Smooth muscle cell (in vitro differentiated cells): ENCODE measurements around the gene MMS19. TPM values are rescaled to one million over a fixed set of nuclear protein-coding genes. Genes with fewer than 3 reads are reported as not detected.
"Not testable (repeated sequence)": the region's sequence is repeated elsewhere in the genome, so short reads cannot be mapped to it uniquely, and the experiment has no call there.

Experiments used
- DNase-seq: peaks from one replicate; lab custom pipeline; 2025; ENCODE audit not compliant: unreplicated experiment; lab: John Stamatoyannopoulos, UW
- H2AFZ ChIP-seq: fragments of 200-600 bp; sonication (generic); 2 replicates; pipeline ENCODE4 v1.6.0; 2016; ENCODE audit warnings: antibody characterized with exemption, low read depth, mild to moderate bottlenecking
- H3F3A ChIP-seq: fragments of 200-600 bp; sonication (generic); 2 replicates; pipeline ENCODE4 v1.6.0; 2017; ENCODE audit warnings: antibody characterized with exemption, low read depth
- H3K27ac ChIP-seq: fragments of 200-600 bp; sonication (generic); 2 replicates; pipeline ENCODE4 v1.5.1; 2016; ENCODE audit warnings: low read depth, mild to moderate bottlenecking
- H3K27me3 ChIP-seq: fragments of 200-600 bp; sonication (generic); 2 replicates; pipeline ENCODE4 v1.6.1; 2016; ENCODE audit warnings: low read depth, mild to moderate bottlenecking
- H3K36me3 ChIP-seq: fragments of 200-600 bp; sonication (generic); 2 replicates; pipeline ENCODE4 v1.5.1; 2016; ENCODE audit warnings: low read depth
- H3K4me1 ChIP-seq: fragments of 200-600 bp; sonication (generic); 2 replicates; pipeline ENCODE4 v1.5.1; 2016; ENCODE audit warnings: low read depth
- H3K4me2 ChIP-seq: fragments of 200-600 bp; sonication (generic); 2 replicates; pipeline ENCODE4 v1.6.0; 2016; ENCODE audit warnings: mild to moderate bottlenecking
- H3K4me3 ChIP-seq: fragments of 200-600 bp; sonication (generic); 2 replicates; pipeline ENCODE4 v1.5.1; 2016; ENCODE audit warnings: mild to moderate bottlenecking
- H3K79me2 ChIP-seq: fragments of 200-600 bp; sonication (generic); 2 replicates; pipeline ENCODE4 v1.6.0; 2016; ENCODE audit warnings: low read depth, mild to moderate bottlenecking
- H3K9ac ChIP-seq: fragments of 200-600 bp; sonication (generic); 2 replicates; pipeline ENCODE4 v1.6.0; 2016; ENCODE audit warnings: low read depth
- H3K9me3 ChIP-seq: fragments of 200-600 bp; sonication (generic); replicated peaks from 2 replicates; pipeline ENCODE4 v1.5.1; 2016; ENCODE audit warnings: low read depth
- H4K20me1 ChIP-seq: fragments of 200-600 bp; sonication (generic); 2 replicates; pipeline ENCODE4 v1.6.0; 2016; ENCODE audit warnings: low read depth
- WGBS: methylation state at CpG from one replicate; pipeline ENCODE4 v1.1.7; 2016; ENCODE audit warnings: low lambda C conversion rate; 5-methylcytosine and 5-hydroxymethylcytosine counted together
- polyA plus RNA-seq: library from polyadenylated mRNA; unstranded; fragments of >200 nt; fragmentation: Nextera tagmentation; extraction: Ambion mirVana; gene quantifications from 2 replicates; pipeline ENCODE4 v1.2.1, GENCODE V29; 2016
- total RNA-seq: library from RNA; depleted of rRNA; stranded (reverse); fragments of >200 nt; gene quantifications from 2 replicates; pipeline ENCODE4 v1.2.3, GENCODE V29; 2014
- TF ChIP-seq, protein P1 (sequence below): fragments of 200-600 bp; sonication (generic); IDR thresholded peaks from 2 replicates; pipeline ENCODE4 v1.5.1; 2017; ENCODE audit warnings: borderline replicate concordance, mild to moderate bottlenecking, antibody characterized with exemption; ENCODE audit not compliant: insufficient read depth, poor library complexity, severe bottlenecking

The MMS19 gene
- total and polyA plus RNA-seq, 2 experiments from 2014 or later, result 76.8 to 97.9 TPM

DNA sequence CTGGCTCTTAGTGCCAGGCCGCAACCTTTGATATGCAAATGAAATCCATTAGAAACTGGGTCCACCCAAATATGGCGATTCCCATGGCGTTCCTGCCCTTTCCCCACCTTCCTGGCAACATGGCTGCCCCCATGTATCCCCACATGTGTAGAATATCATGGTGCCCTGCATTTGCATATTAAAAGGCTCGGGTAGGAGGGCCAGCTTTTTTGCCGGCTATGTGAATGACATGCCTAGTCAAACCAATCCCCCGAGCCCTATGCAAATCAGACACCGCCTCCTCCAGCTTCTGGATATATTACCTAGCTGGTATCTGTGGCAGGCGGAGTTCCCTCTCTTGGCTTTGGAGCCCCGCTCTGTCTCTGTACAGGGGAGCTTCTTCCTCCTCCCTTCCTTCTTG lies 18.3 kb downstream of the MMS19 start:
- no peak for DNase-seq
- Histone ChIP-seq H3K4me2 (no peak overlapping the region), H3K36me3 (peaks cover 20% of the 10 kb centered on the region)

DNA sequence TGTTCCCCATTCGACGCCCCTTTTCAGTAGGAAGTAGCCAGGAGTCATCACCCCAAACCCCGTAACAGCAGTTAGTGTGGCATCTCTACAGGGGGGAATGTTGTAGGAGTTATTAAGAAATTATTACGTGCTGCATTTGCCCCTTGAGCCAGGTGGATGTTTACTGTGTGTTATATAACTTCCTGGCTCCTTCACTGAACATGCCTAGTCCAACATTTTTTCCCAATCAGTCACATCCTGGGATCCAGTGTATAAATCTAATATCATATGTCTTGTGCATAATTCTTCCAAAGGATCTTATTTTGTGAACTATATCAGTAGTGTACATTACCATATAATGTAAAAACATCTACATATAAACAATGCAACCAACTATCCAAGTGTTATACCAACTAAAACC lies 18.8 kb downstream of the MMS19 start:
- WGBS, result 98% methylated on average over 4 of the region's 4 CpGs
- not testable (repeated sequence) for H3K4me1 ChIP-seq, H3K4me3 ChIP-seq, H3K9me3 ChIP-seq, H3K27ac ChIP-seq, DNase-seq, H3K9ac ChIP-seq, H3K27me3 ChIP-seq, H3F3A ChIP-seq, H3K4me2 ChIP-seq, H2AFZ ChIP-seq
- peaks cover 50% of the 10 kb centered on the region for H4K20me1 ChIP-seq
- H3K79me2 ChIP-seq, result peaks cover 46% of the 10 kb centered on the region
- H3K36me3 ChIP-seq, result peaks cover 25% of the 10 kb centered on the region

More for the DNA sequence above, 18.3 kb downstream of the MMS19 start:
- peaks cover 5% of the 10 kb centered on the region for H3F3A ChIP-seq
- H3K27ac ChIP-seq, result no peak overlapping the region
- H3K9ac ChIP-seq, result no peak overlapping the region
- no peaks in the 10 kb centered on the region for H3K4me1 ChIP-seq
- H2AFZ ChIP-seq, result no peak overlapping the region
- H4K20me1 ChIP-seq, result peaks cover 56% of the 10 kb centered on the region
- TF ChIP-seq, protein P1, sequence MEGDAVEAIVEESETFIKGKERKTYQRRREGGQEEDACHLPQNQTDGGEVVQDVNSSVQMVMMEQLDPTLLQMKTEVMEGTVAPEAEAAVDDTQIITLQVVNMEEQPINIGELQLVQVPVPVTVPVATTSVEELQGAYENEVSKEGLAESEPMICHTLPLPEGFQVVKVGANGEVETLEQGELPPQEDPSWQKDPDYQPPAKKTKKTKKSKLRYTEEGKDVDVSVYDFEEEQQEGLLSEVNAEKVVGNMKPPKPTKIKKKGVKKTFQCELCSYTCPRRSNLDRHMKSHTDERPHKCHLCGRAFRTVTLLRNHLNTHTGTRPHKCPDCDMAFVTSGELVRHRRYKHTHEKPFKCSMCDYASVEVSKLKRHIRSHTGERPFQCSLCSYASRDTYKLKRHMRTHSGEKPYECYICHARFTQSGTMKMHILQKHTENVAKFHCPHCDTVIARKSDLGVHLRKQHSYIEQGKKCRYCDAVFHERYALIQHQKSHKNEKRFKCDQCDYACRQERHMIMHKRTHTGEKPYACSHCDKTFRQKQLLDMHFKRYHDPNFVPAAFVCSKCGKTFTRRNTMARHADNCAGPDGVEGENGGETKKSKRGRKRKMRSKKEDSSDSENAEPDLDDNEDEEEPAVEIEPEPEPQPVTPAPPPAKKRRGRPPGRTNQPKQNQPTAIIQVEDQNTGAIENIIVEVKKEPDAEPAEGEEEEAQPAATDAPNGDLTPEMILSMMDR, result no peak
- no peaks in the 10 kb centered on the region for H3K27me3 ChIP-seq
- H3K9me3 ChIP-seq, result no peaks in the 10 kb centered on the region
- H3K4me3 ChIP-seq, result no peak overlapping the region
- peaks cover 51% of the 10 kb centered on the region for H3K79me2 ChIP-seq
- WGBS, result 82% methylated on average over 9 of the region's 9 CpGs

DNA sequence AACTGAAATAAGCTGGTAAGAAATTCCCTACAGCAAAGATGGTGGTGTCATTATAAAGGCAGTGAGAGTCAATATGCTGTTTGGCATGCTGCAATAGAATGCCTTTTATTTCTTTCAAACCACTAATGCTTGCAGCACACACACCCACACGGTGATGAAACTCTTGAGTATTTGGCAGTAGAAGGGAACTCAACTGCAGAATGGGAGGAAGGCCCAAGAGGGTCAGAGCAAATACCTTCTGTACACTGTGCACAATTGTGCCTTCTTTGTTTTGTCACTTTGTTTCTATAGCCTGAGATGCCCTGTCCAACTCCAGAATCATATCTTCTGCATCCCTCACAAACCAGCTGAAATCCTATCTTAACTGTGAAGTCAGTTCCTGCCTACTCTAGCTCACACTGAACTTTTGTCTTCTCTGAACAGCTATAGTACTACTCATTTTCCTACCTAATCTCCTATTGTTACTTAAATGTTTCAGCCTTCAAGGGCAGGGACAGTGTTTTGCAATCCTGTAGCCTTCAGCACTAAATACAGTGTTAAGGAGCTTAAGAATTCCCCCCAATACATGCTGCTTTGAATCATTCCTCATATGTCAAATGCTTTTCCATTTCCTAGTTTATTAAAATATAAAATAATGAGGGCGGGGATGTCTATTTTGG lies 22.2 kb downstream of the MMS19 start:
- no peak overlapping the region for H3K4me2 ChIP-seq

DNA sequence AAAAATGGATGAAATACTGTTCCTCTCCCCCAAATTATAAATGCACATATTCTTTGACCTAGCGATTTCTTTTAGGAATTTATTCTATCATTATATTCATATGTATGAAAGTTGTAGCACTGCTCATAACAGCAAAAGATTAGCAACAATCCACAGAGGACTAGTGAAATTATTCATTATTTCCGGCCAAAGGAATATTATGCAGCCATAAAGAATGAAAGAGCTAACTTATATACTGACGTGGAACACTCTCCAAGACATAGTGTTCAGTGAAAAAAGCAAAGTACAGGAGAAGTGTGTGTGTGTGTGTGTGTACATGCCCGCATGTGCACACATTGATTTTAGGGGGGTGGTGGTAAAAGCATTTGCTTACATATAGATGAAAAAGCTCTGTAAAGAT lies 23.3 kb downstream of the MMS19 start:
- TF ChIP-seq, protein P1, result no peak
- peaks cover 32% of the 10 kb centered on the region for H3K36me3 ChIP-seq
- no peak for DNase-seq
- no peak overlapping the region for H3K4me2 ChIP-seq
- H3K27me3 ChIP-seq, result no peaks in the 10 kb centered on the region
- H3K27ac ChIP-seq, result no peak overlapping the region
- H4K20me1 ChIP-seq, result peaks cover 8% of the 10 kb centered on the region
- H3F3A ChIP-seq, result peaks cover 5% of the 10 kb centered on the region
- no peak overlapping the region for H2AFZ ChIP-seq
- no peak overlapping the region for H3K9ac ChIP-seq
- WGBS, result 98% methylated on average over 4 of the region's 4 CpGs
- no peaks in the 10 kb centered on the region for H3K4me1 ChIP-seq
- no peak overlapping the region for H3K4me3 ChIP-seq
- peaks cover 12% of the 10 kb centered on the region for H3K79me2 ChIP-seq
- H3K9me3 ChIP-seq, result no peaks in the 10 kb centered on the region

More for the DNA sequence above, 22.2 kb downstream of the MMS19 start:
- H3K79me2 ChIP-seq, result peaks cover 17% of the 10 kb centered on the region
- H3K9me3 ChIP-seq, result no peaks in the 10 kb centered on the region
- 83% methylated on average over 2 of the region's 2 CpGs for WGBS
- H3K36me3 ChIP-seq, result peaks cover 32% of the 10 kb centered on the region
- H3K4me3 ChIP-seq, result no peak overlapping the region
- peak overlapping the region; percentile 33 for H3K27ac ChIP-seq
- H4K20me1 ChIP-seq, result peaks cover 18% of the 10 kb centered on the region
- H3F3A ChIP-seq, result peaks cover 5% of the 10 kb centered on the region
- H3K9ac ChIP-seq, result no peak overlapping the region
- H3K4me1 ChIP-seq, result no peaks in the 10 kb centered on the region
- H3K27me3 ChIP-seq, result no peaks in the 10 kb centered on the region
- no peak for DNase-seq
- H2AFZ ChIP-seq, result no peak overlapping the region
- TF ChIP-seq, protein P1, result no peak

DNA sequence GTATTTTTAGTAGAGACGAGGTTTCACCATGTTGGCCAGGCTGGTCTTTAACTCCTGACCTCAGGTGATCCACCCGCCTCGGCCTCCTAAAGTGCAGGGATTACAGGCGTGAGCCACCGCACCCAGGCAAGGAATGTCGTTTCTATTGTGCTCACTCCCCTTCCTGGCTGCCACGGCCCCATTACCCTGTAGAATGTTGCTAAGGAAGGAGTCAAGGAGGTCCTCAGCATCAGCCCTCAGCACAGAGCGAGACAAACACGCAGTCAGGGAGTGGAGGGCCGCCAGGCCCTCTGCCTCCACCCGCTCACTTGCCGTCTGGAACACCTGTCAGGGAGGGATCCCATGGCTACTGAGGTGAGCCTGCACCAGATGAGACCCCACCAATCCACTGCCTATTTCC lies 29.4 kb downstream of the MMS19 start:
- Histone ChIP-seq H3F3A (peaks cover 17% of the 10 kb centered on the region), H3K36me3 (peaks cover 16% of the 10 kb centered on the region)
- DNase-seq, H3K79me2 ChIP-seq, H3K27ac ChIP-seq, H3K9ac ChIP-seq, H3K27me3 ChIP-seq, H4K20me1 ChIP-seq, H3K4me3 ChIP-seq, H3K4me1 ChIP-seq, H3K4me2 ChIP-seq, H2AFZ ChIP-seq, H3K9me3 ChIP-seq: not testable (repeated sequence)
- WGBS, result 96% methylated on average over 12 of the region's 12 CpGs
